Embryonic facial prominence (tissue), 1 donor: ENCODE data around the gene KRTAP20-4.

Experiments
- DNase-seq: peaks from one replicate; pipeline ENCODE4 v3.0.0-alpha.2; 2016; ENCODE audit errors: extremely low spot score

Gene KRTAP20-4

GRCh38 chr21:30620522-30620921 is at the start of gene KRTAP20-4:
Gene KRTAP20-4 (plus strand): TSS chr21:30620627.
- no peak for DNase-seq

GRCh38 chr21:30577766-30578165 is 42.7 kb upstream of the KRTAP20-4 start:
- no peak for DNase-seq

GRCh38 chr21:30579346-30579745 is 41.1 kb upstream of the KRTAP20-4 start:
- DNase-seq, result no peak

GRCh38 chr21:30580132-30580531 is 40.3 kb upstream of the KRTAP20-4 start:
- DNase-seq, result no peak

- no peak for DNase-seq
These were observed 37.6 kb upstream of the KRTAP20-4 start for GRCh38 chr21:30582870-30583269.

GRCh38 chr21:30590297-30590696 is 30.1 kb upstream of the KRTAP20-4 start, which contains the start of gene KRTAP22-2:
Gene KRTAP22-2 (minus strand): TSS chr21:30590397.
- no peak for DNase-seq

GRCh38 chr21:30592140-30592539 is 28.3 kb upstream of the KRTAP20-4 start, which contains the start of gene KRTAP6-3:
Gene KRTAP6-3 (plus strand): TSS chr21:30592440. CDS start chr21:30592446, 6 bp downstream.
- no peak for DNase-seq

GRCh38 chr21:30598802-30599201 is 21.6 kb upstream of the KRTAP20-4 start, which contains the start of gene KRTAP6-2:
Gene KRTAP6-2 (minus strand): TSS chr21:30598902. CDS start chr21:30598874, 28 bp downstream.
- no peak for DNase-seq

GRCh38 chr21:30600787-30601186 is 19.6 kb upstream of the KRTAP20-4 start, which contains the start of gene KRTAP22-1:
Gene KRTAP22-1 (plus strand): TSS chr21:30601087.
- no peak for DNase-seq

- DNase-seq, result no peak
These were observed 14.5 kb upstream of the KRTAP20-4 start for GRCh38 chr21:30605968-30606367.

- no peak for DNase-seq
These were observed 8.3 kb upstream of the KRTAP20-4 start for GRCh38 chr21:30612132-30612531.

- DNase-seq, result no peak
These were observed 6.6 kb upstream of the KRTAP20-4 start, which contains the start of gene KRTAP6-1 for GRCh38 chr21:30613836-30614235. Gene KRTAP6-1 (minus strand): TSS chr21:30613930. CDS start chr21:30613904, 26 bp downstream.

GRCh38 chr21:30615199-30615598 is 5.2 kb upstream of the KRTAP20-4 start:
- no peak for DNase-seq

- no peak for DNase-seq
These were observed 4.3 kb upstream of the KRTAP20-4 start, which contains the start of gene KRTAP20-1 for GRCh38 chr21:30616125-30616524. Gene KRTAP20-1 (plus strand): TSS chr21:30616425. CDS start chr21:30616455, 30 bp downstream.

- DNase-seq, result no peak
These were observed 347 bp upstream of the KRTAP20-4 start for GRCh38 chr21:30620080-30620479.

GRCh38 chr21:30623362-30623761 is 2.9 kb downstream of the KRTAP20-4 start:
- DNase-seq, result no peak

- DNase-seq, result no peak
These were observed 5.2 kb downstream of the KRTAP20-4 start for GRCh38 chr21:30625449-30626165.

- no peak for DNase-seq
These were observed 7.7 kb downstream of the KRTAP20-4 start for GRCh38 chr21:30628109-30628508.

GRCh38 chr21:30629200-30629599 is 8.8 kb downstream of the KRTAP20-4 start:
- no peak for DNase-seq

GRCh38 chr21:30634906-30635305 is 14.5 kb downstream of the KRTAP20-4 start, which contains the start of gene KRTAP20-2:
Gene KRTAP20-2 (plus strand): TSS chr21:30635206. CDS start chr21:30635264, 58 bp downstream.
- DNase-seq, result no peak

GRCh38 chr21:30638686-30639085 is 18.3 kb downstream of the KRTAP20-4 start:
- no peak for DNase-seq

- no peak for DNase-seq
These were observed 22.1 kb downstream of the KRTAP20-4 start, which contains the start of gene KRTAP20-3 for GRCh38 chr21:30642564-30642963. Gene KRTAP20-3 (plus strand): TSS chr21:30642864.

- no peak for DNase-seq
These were observed 26.5 kb downstream of the KRTAP20-4 start for GRCh38 chr21:30646904-30647414.
